GM19099 (cell line): ENCODE measurements around the gene TNFSF8.

Experiments
- POLR2A ChIP-seq: IDR thresholded peaks from 3 replicates; pipeline ENCODE4 v1.6.1; 2011; ENCODE audit warnings: low read depth; ENCODE audit not compliant: insufficient read length; ENCODE audit errors: extremely low read depth

Gene TNFSF8

GRCh38 chr9:114878879-114879564 lies 51.4 kb downstream of the TNFSF8 start:
- TF ChIP-seq POLR2A: no peak

GRCh38 chr9:114869845-114870244 lies 60.5 kb downstream of the TNFSF8 start:
- no peak for TF ChIP-seq POLR2A

- no peak for TF ChIP-seq POLR2A
These were observed 61.0 kb downstream of the TNFSF8 start for GRCh38 chr9:114869378-114869777.

GRCh38 chr9:114867327-114867726 lies 63.1 kb downstream of the TNFSF8 start:
- no peak for TF ChIP-seq POLR2A

- no peak for TF ChIP-seq POLR2A
These were observed 65.9 kb downstream of the TNFSF8 start for GRCh38 chr9:114864471-114864870.

- TF ChIP-seq POLR2A: no peak
These were observed 68.3 kb downstream of the TNFSF8 start for GRCh38 chr9:114861922-114862605.

- no peak for TF ChIP-seq POLR2A
These were observed 69.1 kb downstream of the TNFSF8 start for GRCh38 chr9:114861273-114861672.

- TF ChIP-seq POLR2A: no peak
These were observed 70.2 kb downstream of the TNFSF8 start for GRCh38 chr9:114860187-114860586.

GRCh38 chr9:114856942-114857315 lies 73.5 kb downstream of the TNFSF8 start:
- no peak for TF ChIP-seq POLR2A

- TF ChIP-seq POLR2A: no peak
These were observed 74.0 kb downstream of the TNFSF8 start for GRCh38 chr9:114856215-114856941.

- TF ChIP-seq POLR2A: no peak
These were observed 74.9 kb downstream of the TNFSF8 start for GRCh38 chr9:114855488-114855887.

GRCh38 chr9:114854736-114855355 lies 75.5 kb downstream of the TNFSF8 start:
- TF ChIP-seq POLR2A: no peak

GRCh38 chr9:114853071-114853855 lies 77.1 kb downstream of the TNFSF8 start:
- no peak for TF ChIP-seq POLR2A

- TF ChIP-seq POLR2A: no peak
These were observed 78.3 kb downstream of the TNFSF8 start for GRCh38 chr9:114852050-114852594.
